ENCODE measurements around the gene RALGPS2. TPM values are rescaled to one million over a fixed set of nuclear protein-coding genes. Genes with fewer than 3 reads are reported as not detected.

The RALGPS2 gene
- total and polyA plus RNA-seq, 2 of the 13 experiments (the other 11 are each of a cell fraction or from before 2014, with no cell fraction given), result 15.6 to 36.0 TPM

GRCh38 chr1:178933709-178934490 is 208.9 kb downstream of the RALGPS2 start:
- Histone ChIP-seq H4K20me1 (ENCODE audit: insufficient read depth, low read length) (no peaks in the 10 kb centered on the region), H3K9me3 (ENCODE audit: low read length) (no peaks in the 10 kb centered on the region), H3K27me3 (ENCODE audit: control insufficient read depth in 1 of 2, insufficient read depth in 2 of 2, low read length in 2 of 2) (peaks cover 3 to 8% of the 10 kb centered on the region in 2 experiments; a peak in 3 of 5 replicates), H3K36me3 (replicated peaks in 1 of 2; ENCODE audit: control insufficient read depth in 1 of 2, insufficient read depth in 2 of 2, low read length in 2 of 2) (no peaks in the 10 kb centered on the region), H3K27ac (ENCODE audit: extremely low read length, insufficient read depth, low read length) (no peak overlapping the region), H3K4me3 (replicated peaks in 1 of 3; ENCODE audit: insufficient read depth in 1 of 3, low read depth in 2 of 3, low read length in 3 of 3) (no peak overlapping the region), H3K9ac (ENCODE audit: insufficient read depth, low read depth, low read length) (no peak overlapping the region), H3K79me2 (ENCODE audit: insufficient read depth, low read length) (no peaks in the 10 kb centered on the region), H3K4me1 (ENCODE audit: insufficient read depth, low read length) (peaks cover 28% of the 10 kb centered on the region), H3K4me2 (ENCODE audit: low read depth, low read length) (no peak overlapping the region), H2AFZ (ENCODE audit: low read length) (no peak overlapping the region)
- 75% methylated on average over 6 of the region's 6 CpGs for WGBS (ENCODE audit: low lambda C conversion rate)
- FAIRE-seq (no peak), DNase-seq (ENCODE audit: low spot score) (no peak), ATAC-seq (no peak)
- intact Hi-C loops (cut with micrococcal nuclease; ENCODE audit: unreplicated experiment), result no loop called here
- POLR2A ChIA-PET, result no interaction called here
- CTCF ChIA-PET (ENCODE audit: low intra/inter-chr PET ratio, low total read pairs), result no interaction called here
- TF ChIP-seq HMGA1 (CRISPR knock-in tag; conservative IDR thresholded peaks at IDR 0.05), result no peak
- TF ChIP-seq GPBP1L1 (CRISPR knock-in tag; IDR thresholded peaks at IDR 0.05), result no peak
- TF ChIP-seq HOXA5 (CRISPR knock-in tag; IDR thresholded peaks at IDR 0.05), result no peak
- no peak for TF ChIP-seq ZNF282 (IDR thresholded peaks at IDR 0.05; ENCODE audit: partially characterized antibody)
- no peak for TF ChIP-seq ZNF792 (CRISPR knock-in tag; IDR thresholded peaks at IDR 0.05)
- no peak for TF ChIP-seq ZFP41 (CRISPR knock-in tag; IDR thresholded peaks at IDR 0.05; ENCODE audit: borderline replicate concordance)
- TF ChIP-seq ZNF788 (CRISPR knock-in tag; IDR thresholded peaks at IDR 0.05; ENCODE audit: borderline replicate concordance), result no peak
- TF ChIP-seq REL (CRISPR knock-in tag; conservative IDR thresholded peaks at IDR 0.05), result no peak
- no peak for TF ChIP-seq HMG20A (CRISPR knock-in tag; IDR thresholded peaks at IDR 0.05; ENCODE audit: borderline replicate concordance)
- in situ Hi-C loops (cut with HindIII; ENCODE audit: extremely low pct_ligation_motif_present, low pct_unique_long_range_greater_than_20kb), result no loop called here
- BruUV-seq (replicated peaks), result no TSS peak

All from HepG2 (cell line).